ENCODE measurements around the gene SEPTIN11. TPM values are rescaled to one million over a fixed set of nuclear protein-coding genes. Genes with fewer than 3 reads are reported as not detected.
A peak's percentile ranks its signal among the peaks of the same experiment; 100 is the strongest.

Gene SEPTIN11
- total and polyA plus RNA-seq, 9 of the 15 experiments (the other 6 are each of a cell fraction or from before 2014, with no cell fraction given): 25.7 to 142 (median 84.3) TPM

- TF ChIP-seq UBTF (IDR thresholded peaks at IDR 0.05; ENCODE audit: borderline replicate concordance in 1 of 2, low read depth in 2 of 2, low read length in 2 of 2) (peak; percentile 57 to 83; a peak in 2 of 4 replicates), CTCF (IDR thresholded peaks at IDR 0.05 in 2 of 3, conservative IDR thresholded peaks at IDR 0.05 in 1 of 3; ENCODE audit: insufficient read depth in 2 of 3, low read depth in 1 of 3, low read length in 3 of 3) (no peak), L3MBTL2 (IDR thresholded peaks at IDR 0.05) (peak; percentile 32), BRD4 (IDR thresholded peaks at IDR 0.05) (peak; percentile 78; the same call in 1 of the 2 replicates), RBFOX2 (IDR thresholded peaks at IDR 0.05; ENCODE audit: low read depth, low read length) (peak; percentile 91), ZNF609 (CRISPR knock-in tag; IDR thresholded peaks at IDR 0.05; ENCODE audit: borderline replicate concordance) (no peak), EGR1 (conservative IDR thresholded peaks at IDR 0.05) (peak; percentile 90), THAP12 (CRISPR knock-in tag; IDR thresholded peaks at IDR 0.05) (peak; percentile 60; the same call in 1 of the 2 replicates), PCBP1 (IDR thresholded peaks at IDR 0.05; ENCODE audit: low read depth, low read length, poor library complexity, severe bottlenecking) (peak; percentile 45)
Measured at GRCh38 chr4:76949276-76950051, at the start of gene SEPTIN11 (continued).
